Thyroid gland (tissue), 4 donors: ENCODE measurements around the gene PRSS38.

Source experiments
- POLR2A ChIP-seq, 2 donors: fragments of 450-650 bp; IDR thresholded peaks; one replicate each; pipeline ENCODE4 v1.6.1; 2017; ENCODE audit warnings: antibody characterized with exemption in 2 of 2, mild to moderate bottlenecking in 2 of 2, moderate library complexity in 1 of 2
- TF ChIP-seq, protein P1 (sequence below), 6 experiments: fragments of 200-600 bp in 3 of 6; fragments of 450-650 bp in 3 of 6; sonication (generic) in 3 of 6; IDR thresholded peaks; one replicate each; pipeline ENCODE4 v1.5.1; 2016 to 2019; ENCODE audit warnings: antibody characterized with exemption in 6 of 6, mild to moderate bottlenecking in 2 of 6, inconsistent platforms in 1 of 6, moderate library complexity in 1 of 6

DNA sequence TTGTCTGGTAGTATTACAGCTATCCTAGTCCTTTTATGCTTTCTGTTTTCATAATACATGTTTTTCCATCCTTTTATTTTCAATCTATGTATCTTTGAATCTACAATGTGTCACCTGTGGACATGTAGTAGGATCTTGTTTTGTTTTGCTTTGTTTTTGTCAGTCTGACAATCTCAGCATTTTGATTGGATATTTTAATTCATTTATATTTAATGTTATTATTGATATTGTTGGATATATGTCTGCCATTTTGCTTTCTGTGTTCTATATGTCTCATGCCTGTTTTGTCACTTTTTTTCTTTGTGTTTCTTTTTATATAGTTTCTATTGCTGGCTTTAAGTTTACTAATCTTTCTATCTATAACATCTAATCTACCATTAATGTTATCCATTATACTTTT is 11.5 kb upstream of the PRSS38 start:
- TF ChIP-seq, protein P1, sequence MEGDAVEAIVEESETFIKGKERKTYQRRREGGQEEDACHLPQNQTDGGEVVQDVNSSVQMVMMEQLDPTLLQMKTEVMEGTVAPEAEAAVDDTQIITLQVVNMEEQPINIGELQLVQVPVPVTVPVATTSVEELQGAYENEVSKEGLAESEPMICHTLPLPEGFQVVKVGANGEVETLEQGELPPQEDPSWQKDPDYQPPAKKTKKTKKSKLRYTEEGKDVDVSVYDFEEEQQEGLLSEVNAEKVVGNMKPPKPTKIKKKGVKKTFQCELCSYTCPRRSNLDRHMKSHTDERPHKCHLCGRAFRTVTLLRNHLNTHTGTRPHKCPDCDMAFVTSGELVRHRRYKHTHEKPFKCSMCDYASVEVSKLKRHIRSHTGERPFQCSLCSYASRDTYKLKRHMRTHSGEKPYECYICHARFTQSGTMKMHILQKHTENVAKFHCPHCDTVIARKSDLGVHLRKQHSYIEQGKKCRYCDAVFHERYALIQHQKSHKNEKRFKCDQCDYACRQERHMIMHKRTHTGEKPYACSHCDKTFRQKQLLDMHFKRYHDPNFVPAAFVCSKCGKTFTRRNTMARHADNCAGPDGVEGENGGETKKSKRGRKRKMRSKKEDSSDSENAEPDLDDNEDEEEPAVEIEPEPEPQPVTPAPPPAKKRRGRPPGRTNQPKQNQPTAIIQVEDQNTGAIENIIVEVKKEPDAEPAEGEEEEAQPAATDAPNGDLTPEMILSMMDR (IDR thresholded peaks at IDR 0.05), result no peak
- no peak for TF ChIP-seq POLR2A (IDR thresholded peaks at IDR 0.05)
